GM18502 (cell line): ENCODE results near the gene ASAP2.

Experiments
- ATAC-seq: cut with Tn5 transposase; IDR thresholded peaks from one replicate; pipeline ENCODE4 v1.9.1; 2021; ENCODE audit warnings: mild to moderate bottlenecking; ENCODE audit not compliant: unreplicated experiment, poor library complexity

ASAP2 gene

GRCh38 chr2:9364791-9365497, 158.3 kb downstream of the ASAP2 start:
- ATAC-seq, result no peak

- no peak for ATAC-seq
These were observed 158.9 kb downstream of the ASAP2 start for GRCh38 chr2:9365498-9366019.

- no peak for ATAC-seq
These were observed 159.4 kb downstream of the ASAP2 start for GRCh38 chr2:9366026-9366425.

GRCh38 chr2:9370746-9371145, 164.1 kb downstream of the ASAP2 start:
- ATAC-seq, result no peak

GRCh38 chr2:9373047-9373446, 166.4 kb downstream of the ASAP2 start:
- ATAC-seq, result no peak

- no peak for ATAC-seq
These were observed 166.9 kb downstream of the ASAP2 start for GRCh38 chr2:9373476-9373875.

GRCh38 chr2:9374071-9374730, 167.6 kb downstream of the ASAP2 start:
- ATAC-seq, result no peak

- no peak for ATAC-seq
These were observed 169.3 kb downstream of the ASAP2 start for GRCh38 chr2:9375857-9376428.

GRCh38 chr2:9377461-9378097, 171.0 kb downstream of the ASAP2 start:
- no peak for ATAC-seq

- ATAC-seq, result no peak
These were observed 172.1 kb downstream of the ASAP2 start for GRCh38 chr2:9378433-9379390.

- no peak for ATAC-seq
These were observed 172.8 kb downstream of the ASAP2 start for GRCh38 chr2:9379391-9379755.

GRCh38 chr2:9380702-9381628, 174.4 kb downstream of the ASAP2 start:
- ATAC-seq, result no peak

GRCh38 chr2:9382604-9383235, 176.1 kb downstream of the ASAP2 start:
- ATAC-seq, result no peak

GRCh38 chr2:9384521-9384920, 177.9 kb downstream of the ASAP2 start:
- no peak for ATAC-seq

GRCh38 chr2:9385841-9386240, 179.2 kb downstream of the ASAP2 start:
- ATAC-seq, result no peak

GRCh38 chr2:9388199-9388681, 181.6 kb downstream of the ASAP2 start:
- ATAC-seq, result no peak

GRCh38 chr2:9388950-9389911, 182.6 kb downstream of the ASAP2 start:
- ATAC-seq, result no peak
